Heart left ventricle (tissue), 16 donors: ENCODE measurements around the gene SND1. TPM values are rescaled to one million over a fixed set of nuclear protein-coding genes. Genes with fewer than 3 reads are reported as not detected.

ENCODE experiments used
- ATAC-seq, 4 donors: fragments of 200-7000 bp; cut with Tn5 transposase; one replicate each; pipeline ENCODE4 v1.9.1; 2020 to 2022; ENCODE audit warnings: moderate library complexity in 4 of 4, mild to moderate bottlenecking in 3 of 4, moderate number of reproducible peaks in 1 of 4
- DNase-seq, 5 donors: peaks; one replicate each; pipeline ENCODE4 v3.0.0-alpha.2; 2020
- H3K27ac ChIP-seq, 12 donors: fragments of 200-600 bp; sonication (generic) in 4 of 12; one replicate each; pipeline versions ENCODE4 v1.5.0 to v1.8.0; 2016 to 2022; ENCODE audit warnings: mild to moderate bottlenecking in 2 of 12
- H3K27me3 ChIP-seq, 9 donors: fragments of 200-600 bp; sonication (generic) in 2 of 9; one replicate each; pipeline versions ENCODE4 v1.5.1 to v1.8.0; 2016 to 2022; ENCODE audit warnings: mild to moderate bottlenecking in 3 of 9
- H3K36me3 ChIP-seq, 9 donors: fragments of 200-600 bp; sonication (generic) in 2 of 9; one replicate each; pipeline versions ENCODE4 v1.5.0 to v1.8.0; 2018 to 2022; ENCODE audit warnings: mild to moderate bottlenecking in 2 of 9
- H3K4me1 ChIP-seq, 12 donors: fragments of 200-600 bp; sonication (generic) in 4 of 12; one replicate each; pipeline versions ENCODE4 v1.5.0 to v1.8.0; 2016 to 2022; ENCODE audit warnings: mild to moderate bottlenecking in 3 of 12
- H3K4me3 ChIP-seq, 12 donors: fragments of 200-600 bp; sonication (generic) in 4 of 12; one replicate each; pipeline versions ENCODE4 v1.5.0 to v1.8.0; 2017 to 2022; ENCODE audit warnings: mild to moderate bottlenecking in 9 of 12, moderate library complexity in 4 of 12
- H3K9me3 ChIP-seq, 12 donors: fragments of 200-600 bp; sonication (generic) in 4 of 12; one replicate each; pipeline versions ENCODE4 v1.5.0 to v1.8.0; 2016 to 2022; ENCODE audit warnings: mild to moderate bottlenecking in 1 of 12
- CTCF ChIP-seq, 12 donors: fragments of 200-600 bp; sonication (generic) in 4 of 12; IDR thresholded peaks; one replicate each; pipeline versions ENCODE4 v1.5.0 to v1.8.0; 2018 to 2022; ENCODE audit warnings: antibody characterized with exemption in 12 of 12, mild to moderate bottlenecking in 5 of 12
- POLR2A ChIP-seq, 2 donors: fragments of 450-650 bp; IDR thresholded peaks; one replicate each; pipeline ENCODE4 v1.6.1; 2017; ENCODE audit warnings: antibody characterized with exemption in 2 of 2, mild to moderate bottlenecking in 2 of 2, moderate library complexity in 2 of 2
- WGBS, 4 donors: extraction: QIAGEN DNeasy Blood & Tissue Kit in 2 of 4; methylation state at CpG; one replicate each; pipeline versions ENCODE4 v1.1.5 to v1.1.7; 2013 to 2018; 5-methylcytosine and 5-hydroxymethylcytosine counted together
- intact Hi-C, 10 donors: fragments of 100-400 bp; cut with DNase I; formaldehyde crosslinking; loops; one replicate each; pipeline versions ENCODE4 v1.11.1 to v1.14.2; 2022
- polyA plus RNA-seq, 2 donors: library from polyadenylated mRNA; stranded (reverse); fragments of 200-250 nt; gene quantifications; one replicate each; pipeline ENCODE4 v1.2.3, GENCODE V29; 2013
- total RNA-seq, 9 donors: library from RNA; depleted of rRNA in 2 of 9; stranded (reverse); fragments of >200 nt in 2 of 9; fragmentation: NEBNext Ultra II Directional in 3 of 9; extraction: Animal tissue kit (Norgen Biotek cat#: 25700) in 3 of 9; gene quantifications; one replicate each; pipeline versions ENCODE4 v1.1.0 to v1.2.4, GENCODE V29; 2016 to 2023
- donor health status: ischemic (EF 13 %, LVEDD 7.1; RV severe dilation, severe dysfunction).
- donor health status: healthy with polysubstance abuse.
- donor health status: DM: no; HTN: yes; CAD: no.
- donor health status: DM: no; HTN: no; CAD: no.
- donor health status: ischemic (EF 25% LVEDD 6.9; RV normal size, moderate dysfunction).
- donor health status: ischemic (EF 25% LVEDD 5.7; RV mildly dilated, moderate dysfunction).
- donor health status: healthy.
- donor health status: DM: yes; HTN: yes; CAD: no.
- donor health status: ischemic (EF 35%, LVEDD 5.7; RV mildly dilated, moderate dysfunction).
- donor health status: nonischemic (EF 11% LVEDD 7.7; RV severe dilation, severe dysfunction).
- donor health status: DM: yes; HTN: yes; CAD: no.
- donor health status: PGD.
- donor health status: ischemic (EF 29% LVEDD 5.4; RV normal size, mild dysfunction).
- donor health status: nonischemic (EF 23%, LVEDD 6.1; RV moderate dilation, normal function).

Gene SND1
- total and polyA plus RNA-seq, 11 donors = 45.6 to 115 (median 76.3) TPM

- TF ChIP-seq CTCF (IDR thresholded peaks at IDR 0.05) (no peak), POLR2A (IDR thresholded peaks at IDR 0.05) (no peak)
- intact Hi-C loops = no loop called here
- 95 to 97% (median 96%) methylated on average over 5 of the region's 5 CpGs for WGBS, 4 donors
Observed at GRCh38 chr7:127816354-127817190, 164.6 kb downstream of the SND1 start.

GRCh38 chr7:127817466-127817865, 165.5 kb downstream of the SND1 start:
- Histone ChIP-seq H3K4me3 (no peak overlapping the region), H3K9me3 (no peaks in the 10 kb centered on the region), H3K27me3 (no peaks in the 10 kb centered on the region), H3K27ac (no peak overlapping the region), H3K4me1 (peaks cover 0 to 30% (median under 1%) of the 10 kb centered on the region in 12 donors), H3K36me3 (no peaks in the 10 kb centered on the region)
- intact Hi-C loops = no loop called here
- no peak for DNase-seq
- whole genome bisulfite sequencing, 4 donors = 97 to 99% (median 97%) methylated on average over 3 of the region's 3 CpGs
- TF ChIP-seq CTCF (IDR thresholded peaks at IDR 0.05) (no peak), POLR2A (IDR thresholded peaks at IDR 0.05) (no peak)
- ATAC-seq = no peak

More at GRCh38 chr7:127816354-127817190, 164.6 kb downstream of the SND1 start:
- H3K27ac ChIP-seq = no peak overlapping the region
- no peaks in the 10 kb centered on the region for H3K36me3 ChIP-seq
- DNase-seq = no peak
- H3K27me3 ChIP-seq = no peaks in the 10 kb centered on the region
- no peak for ATAC-seq
- no peaks in the 10 kb centered on the region for H3K9me3 ChIP-seq
- no peak overlapping the region for H3K4me3 ChIP-seq
- H3K4me1 ChIP-seq = peaks cover 0 to 30% (median 3%) of the 10 kb centered on the region in 12 donors

GRCh38 chr7:127818306-127818705, 166.3 kb downstream of the SND1 start:
- H3K4me3 ChIP-seq = no peak overlapping the region
- no peak overlapping the region for H3K27ac ChIP-seq
- H3K9me3 ChIP-seq = no peaks in the 10 kb centered on the region
- peaks cover 0 to 29% (median 0%) of the 10 kb centered on the region in 12 donors for H3K4me1 ChIP-seq
- no peaks in the 10 kb centered on the region for H3K27me3 ChIP-seq
- 96 to 99% (median 98%) methylated on average over 2 of the region's 2 CpGs for WGBS, 4 donors
- DNase-seq (no peak), ATAC-seq (no peak)
- intact Hi-C loops = no loop called here
- TF ChIP-seq POLR2A (IDR thresholded peaks at IDR 0.05) = no peak
- no peak for TF ChIP-seq CTCF (IDR thresholded peaks at IDR 0.05)
- no peaks in the 10 kb centered on the region for H3K36me3 ChIP-seq

GRCh38 chr7:127819975-127820731, 168.2 kb downstream of the SND1 start:
- H3K4me3 ChIP-seq = no peak overlapping the region
- no peak overlapping the region for H3K27ac ChIP-seq
- DNase-seq (no peak), ATAC-seq (no peak)
- intact Hi-C loops = no loop called here
- TF ChIP-seq CTCF (IDR thresholded peaks at IDR 0.05) (no peak), POLR2A (IDR thresholded peaks at IDR 0.05) (no peak)
- WGBS, 4 donors = 84 to 90% (median 89%) methylated on average over 4 of the region's 4 CpGs
- peaks cover 0 to 22% (median 0%) of the 10 kb centered on the region in 12 donors for H3K4me1 ChIP-seq
- H3K36me3 ChIP-seq = no peaks in the 10 kb centered on the region
- H3K9me3 ChIP-seq = no peaks in the 10 kb centered on the region
- no peaks in the 10 kb centered on the region for H3K27me3 ChIP-seq
